ENCODE measurements around the gene FBXO21.

GRCh38 chr12:117097159-117097558 lies 93.1 kb downstream of the FBXO21 start:
- TF ChIP-seq EZH2phosphoT487 (IDR thresholded peaks at IDR 0.05; ENCODE audit: low read length) (no peak), CTCF (IDR thresholded peaks at IDR 0.05; ENCODE audit: low read length) (no peak), EZH2 (optimal IDR thresholded peaks at IDR 0.05; ENCODE audit: low read depth, low read length) (no peak)

Measured in MM.1S (cell line).